Left ventricle myocardium inferior (tissue), 1 donor: ENCODE results near the gene GORASP1. TPM values are rescaled to one million over a fixed set of nuclear protein-coding genes. Genes with fewer than 3 reads are reported as not detected.

ENCODE experiments used
- DNase-seq: peaks from one replicate; pipeline ENCODE4 v3.0.0-alpha.2; 2020
- H3K27ac ChIP-seq: fragments of 200-600 bp; replicated peaks from 2 replicates; pipeline ENCODE4 v1.8.0; 2021
- H3K27me3 ChIP-seq: fragments of 200-600 bp; 2 replicates; pipeline ENCODE4 v1.8.0; 2021; ENCODE audit warnings: low read depth
- H3K36me3 ChIP-seq: fragments of 200-600 bp; 2 replicates; pipeline ENCODE4 v1.8.0; 2021
- H3K4me1 ChIP-seq: fragments of 200-600 bp; 2 replicates; pipeline ENCODE4 v1.8.0; 2021
- H3K4me3 ChIP-seq: fragments of 200-600 bp; 2 replicates; pipeline ENCODE4 v1.8.0; 2021; ENCODE audit warnings: mild to moderate bottlenecking, moderate library complexity
- H3K9me3 ChIP-seq: fragments of 200-600 bp; replicated peaks from 2 replicates; pipeline ENCODE4 v1.8.0; 2021
- CTCF ChIP-seq: fragments of 200-600 bp; IDR thresholded peaks from 2 replicates; pipeline ENCODE4 v1.8.0; 2021; ENCODE audit warnings: antibody characterized with exemption, mild to moderate bottlenecking, borderline replicate concordance
- intact Hi-C: fragments of 100-400 bp; cut with micrococcal nuclease; formaldehyde crosslinking; loops from one replicate; pipeline ENCODE4 v1.11.0; 2022
- total RNA-seq: library from RNA; stranded (reverse); fragmentation: NEBNext Ultra II Directional; extraction: Animal tissue kit (Norgen Biotek cat#: 25700); gene quantifications from one replicate; pipeline ENCODE4 v1.2.1, GENCODE V29; 2021
- donor health status: DM: no; HTN: yes; CAD: no; lungs with severe emphysema.

The GORASP1 gene
- total RNA-seq, 1 donor from 2014 or later, result 54.0 TPM

DNA sequence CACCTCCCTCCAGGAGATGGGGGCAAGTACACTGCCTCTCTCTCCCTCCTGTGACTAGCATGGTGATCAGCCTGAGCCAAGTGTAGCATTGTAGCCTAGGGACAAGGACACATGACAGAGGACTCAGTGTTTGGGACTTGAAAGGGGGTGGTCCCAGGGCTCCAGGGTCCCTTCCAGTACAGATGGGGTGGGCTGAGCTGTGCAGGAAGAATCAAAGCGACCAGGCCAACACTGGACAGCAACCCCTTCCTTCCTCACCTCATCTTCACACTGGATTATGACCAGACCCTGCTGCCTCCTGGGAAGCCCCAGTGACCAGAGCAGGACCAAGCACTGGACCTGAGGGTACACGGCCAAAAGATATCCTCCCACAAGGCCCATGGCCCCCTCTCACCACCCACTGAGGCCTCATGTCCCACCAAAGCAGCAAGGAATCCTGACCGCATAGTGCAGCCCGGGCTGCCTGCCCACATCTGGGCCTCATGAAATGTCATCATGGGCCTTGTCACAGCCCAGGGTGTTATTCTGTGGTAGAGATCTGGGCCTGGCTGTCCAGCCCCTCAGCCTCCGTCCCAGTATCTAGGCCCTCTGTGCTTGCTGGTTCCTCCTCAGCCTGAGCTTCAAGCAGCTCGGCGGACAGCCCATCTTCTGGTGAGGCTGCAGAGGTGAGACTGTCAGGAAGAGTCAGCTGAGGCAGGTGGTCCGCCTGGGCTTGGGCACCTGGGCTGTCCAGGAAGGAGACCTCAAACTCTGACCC, 9.5 kb downstream of the GORASP1 start:
- intact Hi-C loops, result no loop called here
- peaks cover 52% of the 10 kb centered on the region for H3K4me1 ChIP-seq
- no peak for TF ChIP-seq CTCF
- H3K9me3 ChIP-seq, result no peaks in the 10 kb centered on the region
- H3K36me3 ChIP-seq, result peaks cover 82% of the 10 kb centered on the region
- DNase-seq, result no peak
- H3K27me3 ChIP-seq, result no peaks in the 10 kb centered on the region
- no peak overlapping the region for H3K27ac ChIP-seq
- H3K4me3 ChIP-seq, result no peak overlapping the region

DNA sequence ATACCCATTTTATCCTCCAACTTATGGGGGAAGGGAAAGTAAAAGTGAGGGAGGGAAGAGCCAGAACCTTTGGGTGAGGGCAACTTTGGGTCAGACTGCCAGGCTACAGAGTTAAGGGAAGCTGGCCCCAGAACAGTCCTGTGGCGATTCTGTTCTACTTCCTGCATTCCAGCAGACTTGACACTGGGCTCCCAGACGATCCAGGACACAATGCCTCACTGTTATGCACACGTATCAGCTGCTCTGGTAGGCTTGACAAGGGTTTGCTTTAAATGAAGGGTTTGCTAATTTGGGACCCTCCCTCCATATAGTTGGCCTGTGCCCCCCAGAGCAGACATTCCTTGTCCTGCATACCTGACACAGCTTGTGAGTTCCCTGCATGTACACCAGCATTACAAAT, 10.7 kb downstream of the GORASP1 start:
- Histone ChIP-seq H3K9me3 (no peaks in the 10 kb centered on the region), H3K27me3 (no peaks in the 10 kb centered on the region), H3K27ac (peak overlapping the region; percentile 57), H3K36me3 (peaks cover 93% of the 10 kb centered on the region), H3K4me3 (no peak overlapping the region), H3K4me1 (peaks cover 44% of the 10 kb centered on the region)
- no peak for DNase-seq
- TF ChIP-seq CTCF, result no peak
- intact Hi-C loops, result no loop called here

DNA sequence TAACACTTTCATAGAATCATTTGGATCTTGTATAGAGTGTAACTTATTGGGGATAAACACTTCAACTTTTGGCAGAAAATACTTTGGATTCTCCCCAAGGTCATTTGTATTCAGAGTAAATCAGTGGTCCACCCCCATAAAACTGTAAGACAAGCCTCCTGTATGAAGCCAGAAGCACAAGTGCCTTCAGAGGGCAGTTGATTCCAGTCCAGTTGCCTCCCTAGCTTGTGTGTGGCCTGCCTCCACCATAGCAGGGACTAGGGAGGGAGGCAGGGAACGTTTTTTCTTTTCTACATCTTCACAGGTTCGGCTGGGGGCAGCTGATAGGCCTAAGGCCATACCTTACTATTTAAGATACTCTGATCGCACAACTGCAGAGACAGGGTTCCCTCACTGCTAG, 11.6 kb downstream of the GORASP1 start:
- peaks cover 100% of the 10 kb centered on the region for H3K36me3 ChIP-seq

DNA sequence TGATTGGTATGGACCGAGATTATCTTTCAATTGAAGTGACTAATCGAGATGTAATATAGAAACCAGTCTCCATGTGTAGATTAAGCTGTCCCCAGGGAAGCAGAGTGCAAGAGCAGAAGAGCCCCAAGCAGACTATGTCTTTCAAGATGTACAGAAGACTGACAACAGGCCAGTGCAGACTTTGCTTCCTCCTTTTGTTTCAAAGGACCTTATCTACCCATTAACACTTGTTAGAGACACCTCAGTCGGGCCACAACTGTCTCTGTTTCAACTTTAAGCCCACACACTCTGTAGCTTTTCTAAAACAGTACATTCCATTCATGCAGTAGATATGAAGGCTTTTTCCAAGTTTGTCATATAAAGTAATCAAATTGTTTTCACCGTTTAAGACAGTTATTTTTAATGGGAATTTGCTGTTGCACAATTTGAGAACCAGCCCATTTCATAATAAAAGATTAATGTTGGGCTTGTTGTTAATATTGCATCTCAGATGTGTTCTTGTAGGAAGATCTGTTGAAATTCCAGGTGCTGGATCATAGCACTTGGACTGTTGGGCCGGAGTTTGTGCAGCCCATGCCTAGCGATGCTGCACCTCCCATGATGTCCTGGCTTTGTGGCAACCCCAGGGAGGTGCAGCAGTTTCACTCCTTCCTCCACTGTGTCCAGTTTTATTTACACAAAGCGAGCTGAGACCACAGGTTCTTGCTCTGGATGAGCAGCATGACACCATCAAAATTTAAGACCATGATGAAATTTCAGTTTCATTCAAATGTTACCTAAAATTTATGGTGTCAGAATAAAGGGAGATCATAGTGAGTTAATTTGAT, 12.4 kb downstream of the GORASP1 start:
- no peak for TF ChIP-seq CTCF
- peaks cover 37% of the 10 kb centered on the region for H3K4me1 ChIP-seq
- H3K27me3 ChIP-seq, result no peaks in the 10 kb centered on the region
- no peak overlapping the region for H3K27ac ChIP-seq
- no peak for DNase-seq
- no peak overlapping the region for H3K4me3 ChIP-seq
- intact Hi-C loops, result no loop called here
- H3K9me3 ChIP-seq, result no peaks in the 10 kb centered on the region
- peaks cover 100% of the 10 kb centered on the region for H3K36me3 ChIP-seq

More for the DNA sequence above, 11.6 kb downstream of the GORASP1 start:
- intact Hi-C loops, result no loop called here
- Histone ChIP-seq H3K27ac (peak overlapping the region; percentile 57), H3K9me3 (no peaks in the 10 kb centered on the region), H3K27me3 (no peaks in the 10 kb centered on the region), H3K4me3 (no peak overlapping the region), H3K4me1 (peaks cover 37% of the 10 kb centered on the region)
- DNase-seq, result no peak
- no peak for TF ChIP-seq CTCF

GRCh38 chr3:39090922-39091321, 16.5 kb downstream of the GORASP1 start:
- Histone ChIP-seq H3K4me3 (no peak overlapping the region), H3K27ac (no peak overlapping the region), H3K27me3 (no peaks in the 10 kb centered on the region), H3K9me3 (no peaks in the 10 kb centered on the region), H3K4me1 (peaks cover 3% of the 10 kb centered on the region), H3K36me3 (peaks cover 100% of the 10 kb centered on the region)
- intact Hi-C loops, result no loop called here
- no peak for DNase-seq
- no peak for TF ChIP-seq CTCF
